ENCODE results near the gene LENG1. TPM values are rescaled to one million over a fixed set of nuclear protein-coding genes. Genes with fewer than 3 reads are reported as not detected.

Gene LENG1
- total and polyA plus RNA-seq, 9 of the 15 experiments (the other 6 are each of a cell fraction or from before 2014, with no cell fraction given), result 0.30 to 10.5 (median 4.7) TPM

DNA sequence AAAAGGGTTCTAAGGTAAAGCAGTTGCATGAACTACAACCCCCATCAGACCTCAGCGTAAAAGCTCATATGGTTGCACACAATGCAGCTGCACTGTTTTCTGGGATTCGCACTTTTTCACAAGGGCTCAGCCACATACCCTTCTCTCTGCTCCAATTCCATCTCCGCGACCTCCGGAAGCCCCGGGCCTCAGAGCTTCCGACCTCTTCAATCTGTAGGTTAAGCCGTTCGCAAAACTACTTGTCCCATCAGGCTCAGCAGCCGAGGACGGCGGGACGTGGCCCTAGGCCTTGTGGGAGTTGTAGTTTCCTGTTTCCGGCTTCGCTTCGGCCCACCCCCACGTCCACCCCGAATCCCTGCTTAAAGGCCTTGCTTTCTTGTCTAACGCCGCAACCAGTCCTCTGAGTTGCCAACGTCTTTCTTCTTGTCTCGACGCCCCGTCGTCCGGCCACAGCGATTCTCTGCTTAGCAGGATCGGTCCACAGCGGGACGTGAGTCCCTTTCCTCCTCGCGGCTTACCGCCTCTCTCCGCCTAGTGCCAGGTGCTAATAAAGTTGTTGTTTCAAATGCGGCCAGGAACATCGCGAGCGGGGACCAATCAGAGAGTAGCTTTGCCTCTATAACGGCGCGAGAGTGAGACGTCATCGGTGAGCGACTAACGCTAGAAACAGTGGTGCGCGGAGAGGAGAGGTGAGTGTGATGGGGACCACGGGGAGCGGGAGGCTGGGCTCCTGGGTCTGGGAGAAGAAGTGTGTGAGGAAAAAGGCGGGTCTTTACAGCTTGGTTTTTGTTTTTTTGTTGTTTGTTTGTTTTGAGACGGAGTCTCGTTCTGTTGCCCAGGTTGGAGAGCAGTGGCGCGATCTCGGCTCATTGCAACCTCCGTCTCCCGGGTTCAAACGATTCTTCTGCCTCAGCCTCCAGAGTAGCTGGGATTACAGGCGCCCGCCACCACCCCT, 44.1 kb downstream of the LENG1 start, which contains the start of the genes PRPF31 and TFPT (continued):
- TF ChIP-seq, protein P1, sequence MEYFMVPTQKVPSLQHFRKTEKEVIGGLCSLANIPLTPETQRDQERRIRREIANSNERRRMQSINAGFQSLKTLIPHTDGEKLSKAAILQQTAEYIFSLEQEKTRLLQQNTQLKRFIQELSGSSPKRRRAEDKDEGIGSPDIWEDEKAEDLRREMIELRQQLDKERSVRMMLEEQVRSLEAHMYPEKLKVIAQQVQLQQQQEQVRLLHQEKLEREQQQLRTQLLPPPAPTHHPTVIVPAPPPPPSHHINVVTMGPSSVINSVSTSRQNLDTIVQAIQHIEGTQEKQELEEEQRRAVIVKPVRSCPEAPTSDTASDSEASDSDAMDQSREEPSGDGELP (CRISPR knock-in tag; IDR thresholded peaks at IDR 0.05; ENCODE audit: borderline replicate concordance), result peak; percentile 86
- TF ChIP-seq HDAC1 (IDR thresholded peaks at IDR 0.05) (peak in 1 of 2 experiments; percentile 98; a peak in 3 of 4 replicates), GATAD2B (IDR thresholded peaks at IDR 0.05; ENCODE audit: borderline replicate concordance) (no peak), HNRNPH1 (optimal IDR thresholded peaks at IDR 0.05; ENCODE audit: low read depth, low read length) (no peak), SMAD2 (IDR thresholded peaks at IDR 0.05; ENCODE audit: low read depth, low read length) (no peak), NCOA6 (IDR thresholded peaks at IDR 0.05) (peak; percentile 64; the same call in 1 of the 2 replicates), ZNF165 (CRISPR knock-in tag; IDR thresholded peaks at IDR 0.05; ENCODE audit: borderline replicate concordance) (peak; percentile 65; the same call in 1 of the 2 replicates), TAF9B (IDR thresholded peaks at IDR 0.05; ENCODE audit: partially characterized antibody) (peak; percentile 85), EZH2 (IDR thresholded peaks at IDR 0.05; ENCODE audit: borderline replicate concordance, low read depth, low read length) (no peak), RBM25 (IDR thresholded peaks at IDR 0.05; ENCODE audit: low read depth, low read length, severe bottlenecking) (peak; percentile 37), FOXJ2 (tag; IDR thresholded peaks at IDR 0.05) (peak; percentile 78)
- TF ChIP-seq, protein P2, sequence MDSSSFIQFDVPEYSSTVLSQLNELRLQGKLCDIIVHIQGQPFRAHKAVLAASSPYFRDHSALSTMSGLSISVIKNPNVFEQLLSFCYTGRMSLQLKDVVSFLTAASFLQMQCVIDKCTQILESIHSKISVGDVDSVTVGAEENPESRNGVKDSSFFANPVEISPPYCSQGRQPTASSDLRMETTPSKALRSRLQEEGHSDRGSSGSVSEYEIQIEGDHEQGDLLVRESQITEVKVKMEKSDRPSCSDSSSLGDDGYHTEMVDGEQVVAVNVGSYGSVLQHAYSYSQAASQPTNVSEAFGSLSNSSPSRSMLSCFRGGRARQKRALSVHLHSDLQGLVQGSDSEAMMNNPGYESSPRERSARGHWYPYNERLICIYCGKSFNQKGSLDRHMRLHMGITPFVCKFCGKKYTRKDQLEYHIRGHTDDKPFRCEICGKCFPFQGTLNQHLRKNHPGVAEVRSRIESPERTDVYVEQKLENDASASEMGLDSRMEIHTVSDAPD (CRISPR knock-in tag; IDR thresholded peaks at IDR 0.05), result no peak
- TF ChIP-seq, protein P3, sequence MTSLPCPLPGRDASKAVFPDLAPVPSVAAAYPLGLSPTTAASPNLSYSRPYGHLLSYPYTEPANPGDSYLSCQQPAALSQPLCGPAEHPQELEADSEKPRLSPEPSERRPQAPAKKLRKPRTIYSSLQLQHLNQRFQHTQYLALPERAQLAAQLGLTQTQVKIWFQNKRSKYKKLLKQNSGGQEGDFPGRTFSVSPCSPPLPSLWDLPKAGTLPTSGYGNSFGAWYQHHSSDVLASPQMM (CRISPR knock-in tag; IDR thresholded peaks at IDR 0.05), result no peak
- TF ChIP-seq, protein P4, sequence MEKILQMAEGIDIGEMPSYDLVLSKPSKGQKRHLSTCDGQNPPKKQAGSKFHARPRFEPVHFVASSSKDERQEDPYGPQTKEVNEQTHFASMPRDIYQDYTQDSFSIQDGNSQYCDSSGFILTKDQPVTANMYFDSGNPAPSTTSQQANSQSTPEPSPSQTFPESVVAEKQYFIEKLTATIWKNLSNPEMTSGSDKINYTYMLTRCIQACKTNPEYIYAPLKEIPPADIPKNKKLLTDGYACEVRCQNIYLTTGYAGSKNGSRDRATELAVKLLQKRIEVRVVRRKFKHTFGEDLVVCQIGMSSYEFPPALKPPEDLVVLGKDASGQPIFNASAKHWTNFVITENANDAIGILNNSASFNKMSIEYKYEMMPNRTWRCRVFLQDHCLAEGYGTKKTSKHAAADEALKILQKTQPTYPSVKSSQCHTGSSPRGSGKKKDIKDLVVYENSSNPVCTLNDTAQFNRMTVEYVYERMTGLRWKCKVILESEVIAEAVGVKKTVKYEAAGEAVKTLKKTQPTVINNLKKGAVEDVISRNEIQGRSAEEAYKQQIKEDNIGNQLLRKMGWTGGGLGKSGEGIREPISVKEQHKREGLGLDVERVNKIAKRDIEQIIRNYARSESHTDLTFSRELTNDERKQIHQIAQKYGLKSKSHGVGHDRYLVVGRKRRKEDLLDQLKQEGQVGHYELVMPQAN (IDR thresholded peaks at IDR 0.05; ENCODE audit: borderline replicate concordance), result peak; percentile 97
- TF ChIP-seq, protein P5, sequence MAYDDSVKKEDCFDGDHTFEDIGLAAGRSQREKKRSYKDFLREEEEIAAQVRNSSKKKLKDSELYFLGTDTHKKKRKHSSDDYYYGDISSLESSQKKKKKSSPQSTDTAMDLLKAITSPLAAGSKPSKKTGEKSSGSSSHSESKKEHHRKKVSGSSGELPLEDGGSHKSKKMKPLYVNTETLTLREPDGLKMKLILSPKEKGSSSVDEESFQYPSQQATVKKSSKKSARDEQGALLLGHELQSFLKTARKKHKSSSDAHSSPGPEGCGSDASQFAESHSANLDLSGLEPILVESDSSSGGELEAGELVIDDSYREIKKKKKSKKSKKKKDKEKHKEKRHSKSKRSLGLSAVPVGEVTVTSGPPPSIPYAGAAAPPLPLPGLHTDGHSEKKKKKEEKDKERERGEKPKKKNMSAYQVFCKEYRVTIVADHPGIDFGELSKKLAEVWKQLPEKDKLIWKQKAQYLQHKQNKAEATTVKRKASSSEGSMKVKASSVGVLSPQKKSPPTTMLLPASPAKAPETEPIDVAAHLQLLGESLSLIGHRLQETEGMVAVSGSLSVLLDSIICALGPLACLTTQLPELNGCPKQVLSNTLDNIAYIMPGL (CRISPR knock-in tag; IDR thresholded peaks at IDR 0.05), result no peak; the same call in 1 of the 2 replicates
- TF ChIP-seq, protein P6, sequence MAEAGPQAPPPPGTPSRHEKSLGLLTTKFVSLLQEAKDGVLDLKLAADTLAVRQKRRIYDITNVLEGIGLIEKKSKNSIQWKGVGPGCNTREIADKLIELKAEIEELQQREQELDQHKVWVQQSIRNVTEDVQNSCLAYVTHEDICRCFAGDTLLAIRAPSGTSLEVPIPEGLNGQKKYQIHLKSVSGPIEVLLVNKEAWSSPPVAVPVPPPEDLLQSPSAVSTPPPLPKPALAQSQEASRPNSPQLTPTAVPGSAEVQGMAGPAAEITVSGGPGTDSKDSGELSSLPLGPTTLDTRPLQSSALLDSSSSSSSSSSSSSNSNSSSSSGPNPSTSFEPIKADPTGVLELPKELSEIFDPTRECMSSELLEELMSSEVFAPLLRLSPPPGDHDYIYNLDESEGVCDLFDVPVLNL (CRISPR knock-in tag; IDR thresholded peaks at IDR 0.05; ENCODE audit: low read depth), result no peak
- TF ChIP-seq, protein P7, sequence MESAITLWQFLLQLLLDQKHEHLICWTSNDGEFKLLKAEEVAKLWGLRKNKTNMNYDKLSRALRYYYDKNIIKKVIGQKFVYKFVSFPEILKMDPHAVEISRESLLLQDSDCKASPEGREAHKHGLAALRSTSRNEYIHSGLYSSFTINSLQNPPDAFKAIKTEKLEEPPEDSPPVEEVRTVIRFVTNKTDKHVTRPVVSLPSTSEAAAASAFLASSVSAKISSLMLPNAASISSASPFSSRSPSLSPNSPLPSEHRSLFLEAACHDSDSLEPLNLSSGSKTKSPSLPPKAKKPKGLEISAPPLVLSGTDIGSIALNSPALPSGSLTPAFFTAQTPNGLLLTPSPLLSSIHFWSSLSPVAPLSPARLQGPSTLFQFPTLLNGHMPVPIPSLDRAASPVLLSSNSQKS (CRISPR knock-in tag; IDR thresholded peaks at IDR 0.05), result no peak

Data from K562 (cell line).